GM18909 (cell line): ENCODE data around the gene SLC26A8.

ENCODE experiments used
- ATAC-seq: cut with Tn5 transposase; IDR thresholded peaks from one replicate; pipeline ENCODE4 v1.9.1; 2021; ENCODE audit warnings: mild to moderate bottlenecking; ENCODE audit not compliant: unreplicated experiment, poor library complexity

The SLC26A8 gene, protein sequence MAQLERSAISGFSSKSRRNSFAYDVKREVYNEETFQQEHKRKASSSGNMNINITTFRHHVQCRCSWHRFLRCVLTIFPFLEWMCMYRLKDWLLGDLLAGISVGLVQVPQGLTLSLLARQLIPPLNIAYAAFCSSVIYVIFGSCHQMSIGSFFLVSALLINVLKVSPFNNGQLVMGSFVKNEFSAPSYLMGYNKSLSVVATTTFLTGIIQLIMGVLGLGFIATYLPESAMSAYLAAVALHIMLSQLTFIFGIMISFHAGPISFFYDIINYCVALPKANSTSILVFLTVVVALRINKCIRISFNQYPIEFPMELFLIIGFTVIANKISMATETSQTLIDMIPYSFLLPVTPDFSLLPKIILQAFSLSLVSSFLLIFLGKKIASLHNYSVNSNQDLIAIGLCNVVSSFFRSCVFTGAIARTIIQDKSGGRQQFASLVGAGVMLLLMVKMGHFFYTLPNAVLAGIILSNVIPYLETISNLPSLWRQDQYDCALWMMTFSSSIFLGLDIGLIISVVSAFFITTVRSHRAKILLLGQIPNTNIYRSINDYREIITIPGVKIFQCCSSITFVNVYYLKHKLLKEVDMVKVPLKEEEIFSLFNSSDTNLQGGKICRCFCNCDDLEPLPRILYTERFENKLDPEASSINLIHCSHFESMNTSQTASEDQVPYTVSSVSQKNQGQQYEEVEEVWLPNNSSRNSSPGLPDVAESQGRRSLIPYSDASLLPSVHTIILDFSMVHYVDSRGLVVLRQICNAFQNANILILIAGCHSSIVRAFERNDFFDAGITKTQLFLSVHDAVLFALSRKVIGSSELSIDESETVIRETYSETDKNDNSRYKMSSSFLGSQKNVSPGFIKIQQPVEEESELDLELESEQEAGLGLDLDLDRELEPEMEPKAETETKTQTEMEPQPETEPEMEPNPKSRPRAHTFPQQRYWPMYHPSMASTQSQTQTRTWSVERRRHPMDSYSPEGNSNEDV

DNA sequence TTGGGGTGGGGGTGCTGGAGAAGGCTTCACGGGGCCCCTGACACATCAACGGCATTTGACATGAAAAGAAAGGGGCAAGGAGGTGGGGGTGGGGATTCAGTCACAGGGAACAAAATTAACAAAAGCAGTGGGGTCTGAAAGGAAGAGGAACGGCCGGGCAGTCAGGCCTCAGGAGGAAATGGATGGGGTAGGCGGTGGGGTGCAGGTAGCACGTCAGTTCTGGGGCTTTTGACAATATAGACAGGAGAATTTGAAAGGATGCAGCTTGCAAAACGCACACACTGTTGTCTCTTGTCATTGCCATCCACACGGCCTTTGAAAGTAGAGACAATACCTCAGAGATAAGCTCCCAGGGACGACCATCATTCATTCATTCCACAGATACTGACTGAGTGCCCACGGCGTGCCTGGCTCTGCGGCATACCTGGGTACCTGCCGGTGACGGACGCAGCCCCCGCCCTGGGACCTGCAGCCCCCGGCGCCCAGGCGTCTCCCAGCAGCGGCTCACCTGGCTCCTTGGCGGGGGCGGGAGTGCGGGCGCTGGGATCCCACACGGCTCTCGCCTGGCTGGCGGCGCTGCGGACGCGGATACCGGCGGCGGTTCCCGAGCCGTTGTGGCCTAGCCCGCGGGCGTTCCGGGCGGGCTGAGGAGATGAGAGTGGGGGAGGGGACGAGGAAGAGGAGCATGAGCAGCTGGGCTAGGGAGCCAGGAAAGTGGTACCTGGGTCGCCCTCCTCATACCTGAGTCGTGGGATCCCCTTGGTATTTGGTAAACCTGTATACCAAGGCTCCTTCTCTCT, at the start of gene SLC26A8:
Gene SLC26A8 (minus strand): TSS at position 646 of the 800 bp plus-strand sequence. CDS start 4,934 bp downstream, outside the sequence.
- ATAC-seq: no peak

DNA sequence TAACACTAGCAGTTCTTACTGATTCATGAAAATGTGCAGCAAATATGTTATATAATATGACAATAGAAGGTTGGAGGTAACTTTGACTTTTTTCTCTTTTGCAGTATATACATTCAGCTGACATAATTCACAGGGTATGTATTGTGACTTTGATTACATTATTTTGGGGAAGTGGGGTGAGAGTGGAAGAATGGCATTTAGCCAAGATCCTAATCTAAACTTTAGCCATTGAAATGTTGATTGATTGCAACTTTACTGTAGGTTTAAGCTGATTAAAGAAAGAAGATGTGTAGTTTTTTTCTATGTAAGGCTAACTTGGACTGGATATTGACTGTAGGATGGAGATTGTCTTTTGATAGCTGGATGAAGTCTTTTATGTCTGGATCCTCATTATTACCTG, 49.1 kb upstream of the SLC26A8 start:
- no peak for ATAC-seq

DNA sequence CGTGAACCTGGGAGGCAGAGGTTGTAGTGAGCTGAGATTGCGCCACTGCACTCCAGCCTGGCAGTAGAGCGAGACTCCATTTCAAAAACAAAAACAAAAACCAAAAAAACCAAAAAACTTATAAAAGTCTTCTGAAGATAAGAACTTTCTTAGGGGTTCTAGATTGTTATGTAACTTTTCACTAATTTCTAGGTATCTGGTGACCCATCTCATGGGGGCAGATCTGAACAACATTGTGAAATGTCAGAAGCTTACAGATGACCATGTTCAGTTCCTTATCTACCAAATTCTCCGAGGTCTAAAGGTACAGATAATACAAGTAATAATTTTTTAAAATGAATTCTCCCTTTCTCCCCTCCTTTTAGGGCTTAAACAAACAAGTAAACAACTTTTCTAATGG, 48.2 kb upstream of the SLC26A8 start:
- no peak for ATAC-seq

DNA sequence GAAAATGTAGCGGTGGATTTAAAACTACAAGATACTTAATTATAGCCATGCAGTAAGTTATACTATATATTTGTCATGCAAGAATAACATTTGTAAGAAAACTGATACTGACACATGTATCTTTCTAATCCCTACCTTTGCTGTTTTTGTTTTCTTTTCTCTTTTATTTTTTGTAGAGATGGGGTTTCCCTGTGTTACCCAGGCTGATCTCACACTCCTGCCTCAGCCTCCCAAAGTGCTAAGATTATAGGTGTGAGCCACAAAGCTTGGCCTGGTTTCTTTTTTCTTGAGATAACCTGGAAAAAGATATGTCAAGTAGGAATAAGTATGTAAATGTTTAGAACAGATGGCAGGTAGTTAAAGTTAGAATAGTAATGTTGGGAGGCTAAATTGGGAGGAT, 47.3 kb upstream of the SLC26A8 start:
- no peak for ATAC-seq

DNA sequence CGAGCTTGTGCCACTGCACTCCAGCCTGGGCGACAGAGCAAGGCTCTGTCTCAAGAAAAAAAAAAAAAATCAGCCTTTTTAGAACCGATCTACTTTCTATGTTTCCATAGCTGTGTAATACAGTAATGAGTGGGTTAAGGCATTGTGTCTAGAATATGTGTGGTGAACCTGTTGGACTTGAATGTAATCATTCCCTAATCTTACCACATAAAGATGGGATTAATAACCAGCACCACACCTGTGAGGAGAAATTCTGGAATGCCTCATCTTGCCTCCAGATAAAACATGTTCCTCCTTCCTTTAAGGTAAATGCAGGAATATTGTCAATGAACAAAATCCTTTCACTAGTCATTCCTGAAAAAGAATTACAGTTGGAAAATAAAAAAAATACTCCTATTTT, 46.8 kb upstream of the SLC26A8 start:
- no peak for ATAC-seq

DNA sequence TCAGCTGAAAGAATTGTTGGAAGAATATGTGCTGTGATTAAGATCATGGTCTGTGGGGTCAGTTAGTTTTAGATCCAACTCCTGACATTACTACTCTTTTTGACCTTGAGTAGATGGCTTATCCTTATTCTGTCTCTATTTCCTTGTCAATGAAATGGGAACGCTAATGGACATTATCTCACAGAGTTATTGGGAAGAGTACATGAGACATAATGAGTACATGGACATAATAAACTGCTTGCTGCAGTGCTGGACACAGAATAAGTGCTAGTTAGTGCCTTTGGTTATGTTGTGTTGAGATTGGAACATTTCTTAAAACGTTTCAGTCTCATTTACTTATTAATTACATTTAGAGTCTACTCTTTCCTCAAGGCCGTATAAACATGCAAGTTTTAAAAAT, 45.8 kb upstream of the SLC26A8 start:
- no peak for ATAC-seq

DNA sequence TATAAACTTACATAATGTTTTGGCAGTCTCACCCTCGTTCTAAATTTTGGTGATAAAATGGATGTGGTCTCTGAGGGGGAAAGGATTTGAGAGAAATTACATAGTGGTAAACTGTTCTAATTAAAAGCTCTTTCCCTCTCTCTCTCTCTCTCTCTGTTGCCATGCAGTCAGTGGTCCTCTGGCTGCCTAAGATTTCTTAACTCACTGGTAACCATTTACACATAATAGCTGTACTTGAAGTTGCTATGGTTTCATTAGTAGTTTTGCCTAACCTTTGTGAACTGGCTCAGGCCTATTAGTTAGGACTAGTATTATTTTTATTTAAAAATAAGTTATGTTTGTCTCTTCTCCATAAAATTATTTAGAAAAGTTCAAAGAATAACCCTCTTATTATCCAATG, 45.1 kb upstream of the SLC26A8 start:
- ATAC-seq: no peak

DNA sequence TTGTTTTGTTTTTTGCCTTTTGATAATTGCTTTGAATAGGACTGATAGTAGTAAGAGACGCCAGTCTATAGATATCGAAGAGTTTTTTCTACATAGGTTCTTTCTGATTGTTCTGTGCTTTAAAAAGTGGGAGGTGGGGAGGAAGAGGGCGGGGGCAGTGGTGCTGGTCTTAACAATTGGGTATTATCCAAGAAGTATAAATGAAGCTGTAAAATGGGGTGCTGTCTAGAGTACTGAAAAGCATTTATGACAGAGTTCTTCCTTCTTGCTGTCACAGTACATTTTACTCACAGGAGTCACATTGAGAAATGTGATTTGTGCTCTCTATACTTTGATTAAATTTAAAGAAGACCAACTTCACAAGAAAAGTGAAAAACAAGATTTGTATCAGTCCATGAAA, 44.1 kb upstream of the SLC26A8 start:
- no peak for ATAC-seq

DNA sequence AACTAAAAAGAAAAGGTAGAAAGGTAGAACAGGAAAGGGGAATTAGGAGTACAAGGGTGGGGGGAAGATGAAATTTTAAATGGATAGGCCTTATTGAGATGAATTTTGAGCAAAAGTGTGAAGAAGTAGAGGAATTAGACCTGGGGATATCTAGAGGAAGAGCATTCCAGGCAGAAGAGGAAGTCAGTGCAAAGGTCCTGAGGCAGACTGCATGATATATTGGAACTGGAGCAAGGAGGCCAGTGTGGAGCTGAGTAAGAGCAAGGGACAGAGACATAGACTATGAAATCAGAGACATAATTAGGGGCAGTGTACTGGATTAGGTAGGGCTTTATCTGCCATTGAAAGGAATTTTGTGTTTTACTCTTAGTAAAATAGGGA, 43.6 kb upstream of the SLC26A8 start:
- ATAC-seq: no peak

DNA sequence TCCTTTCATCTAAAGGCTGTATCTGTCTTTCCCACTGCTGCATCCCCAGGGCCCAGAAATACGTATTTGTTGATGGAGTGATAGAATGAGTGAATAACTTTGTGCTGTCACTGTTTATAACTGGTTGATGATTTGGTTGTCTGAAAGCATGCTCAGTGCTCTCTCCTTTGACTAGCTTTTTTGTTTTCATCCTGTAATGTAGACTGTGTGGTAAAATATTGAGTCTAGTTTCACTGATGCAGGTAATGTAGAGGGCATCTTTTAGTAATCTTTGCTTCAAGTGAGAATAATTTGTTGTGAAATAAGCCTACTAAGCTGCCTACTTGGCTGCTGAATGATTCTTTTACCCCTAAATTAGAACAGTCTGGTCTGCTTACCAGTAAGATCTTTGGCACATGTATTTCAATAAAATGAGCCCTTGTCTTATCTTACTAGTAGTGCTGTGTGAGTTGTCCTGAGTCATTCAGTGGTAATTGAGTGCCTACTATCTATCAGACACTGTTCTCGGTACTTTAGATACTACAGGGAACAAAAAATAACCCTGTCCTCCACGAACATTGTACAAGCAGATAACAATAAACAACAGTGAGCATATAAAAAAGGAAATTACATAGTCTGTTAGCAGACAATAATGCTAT, 43.1 kb upstream of the SLC26A8 start:
- no peak for ATAC-seq

DNA sequence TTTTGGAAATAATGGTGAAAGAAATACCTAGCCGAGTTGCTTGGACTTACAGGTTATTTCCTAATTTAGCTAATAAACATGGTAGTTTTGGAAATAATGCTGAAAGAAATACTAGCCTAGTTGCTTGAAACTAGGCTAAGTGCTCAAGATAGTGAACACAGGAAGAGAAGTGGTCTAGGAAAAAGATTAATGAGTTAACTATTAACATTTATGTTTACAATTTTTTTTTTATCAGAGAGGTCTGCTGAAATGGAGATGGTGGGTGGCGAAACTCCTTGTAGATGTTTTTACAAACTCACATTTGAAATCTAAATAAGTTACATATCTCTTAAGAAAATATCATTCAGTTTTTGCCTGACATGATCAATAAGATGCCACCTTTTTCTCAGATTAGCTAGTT, 42.4 kb upstream of the SLC26A8 start:
- ATAC-seq: no peak

DNA sequence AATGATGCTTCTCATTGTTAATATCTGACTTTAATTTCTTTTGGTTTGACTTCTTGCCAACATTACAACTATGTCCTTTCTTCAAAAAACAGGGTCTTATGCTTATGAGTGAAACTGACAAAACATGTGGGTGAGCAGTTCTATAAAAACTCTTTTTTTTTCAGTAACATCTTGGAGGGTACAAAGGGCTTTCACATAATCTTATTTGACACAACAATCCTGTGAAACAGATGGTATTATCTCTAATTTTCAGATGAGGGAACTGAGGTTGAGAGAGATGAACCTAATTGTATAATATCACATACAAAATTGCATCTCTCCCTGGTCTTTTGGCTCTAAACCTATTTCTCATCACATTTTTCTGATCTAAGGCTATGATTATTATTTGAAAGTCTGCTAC, 41.5 kb upstream of the SLC26A8 start:
- no peak for ATAC-seq

DNA sequence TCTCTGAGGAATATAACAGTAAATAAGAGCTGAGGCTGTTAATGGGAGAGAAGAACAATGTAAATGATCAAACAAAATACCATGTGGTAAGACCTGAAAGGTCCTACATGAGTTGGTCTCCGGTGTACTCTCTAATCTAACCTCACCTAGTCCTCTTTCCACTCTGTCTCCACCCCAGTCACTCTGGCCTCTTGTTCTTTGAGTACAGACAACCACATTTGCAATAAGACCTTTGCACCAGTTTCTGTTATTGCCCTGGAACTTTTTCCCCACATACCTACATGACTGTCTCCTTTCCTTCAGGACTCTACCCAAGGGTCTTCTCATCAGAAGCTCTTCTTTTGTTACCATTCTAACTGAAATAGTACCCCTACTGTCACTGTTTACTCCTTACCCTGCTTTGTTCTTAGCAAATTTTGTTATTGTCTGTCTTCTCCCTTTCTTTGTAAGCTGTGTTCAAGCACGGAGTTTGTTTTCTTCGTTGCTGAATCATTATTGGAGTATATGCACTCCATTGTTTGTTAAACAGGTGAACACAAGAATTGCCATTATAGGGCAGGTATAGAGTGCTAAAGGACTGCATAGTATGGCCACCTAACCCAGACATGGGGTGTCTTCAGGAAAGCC, 40.4 kb upstream of the SLC26A8 start:
- no peak for ATAC-seq

DNA sequence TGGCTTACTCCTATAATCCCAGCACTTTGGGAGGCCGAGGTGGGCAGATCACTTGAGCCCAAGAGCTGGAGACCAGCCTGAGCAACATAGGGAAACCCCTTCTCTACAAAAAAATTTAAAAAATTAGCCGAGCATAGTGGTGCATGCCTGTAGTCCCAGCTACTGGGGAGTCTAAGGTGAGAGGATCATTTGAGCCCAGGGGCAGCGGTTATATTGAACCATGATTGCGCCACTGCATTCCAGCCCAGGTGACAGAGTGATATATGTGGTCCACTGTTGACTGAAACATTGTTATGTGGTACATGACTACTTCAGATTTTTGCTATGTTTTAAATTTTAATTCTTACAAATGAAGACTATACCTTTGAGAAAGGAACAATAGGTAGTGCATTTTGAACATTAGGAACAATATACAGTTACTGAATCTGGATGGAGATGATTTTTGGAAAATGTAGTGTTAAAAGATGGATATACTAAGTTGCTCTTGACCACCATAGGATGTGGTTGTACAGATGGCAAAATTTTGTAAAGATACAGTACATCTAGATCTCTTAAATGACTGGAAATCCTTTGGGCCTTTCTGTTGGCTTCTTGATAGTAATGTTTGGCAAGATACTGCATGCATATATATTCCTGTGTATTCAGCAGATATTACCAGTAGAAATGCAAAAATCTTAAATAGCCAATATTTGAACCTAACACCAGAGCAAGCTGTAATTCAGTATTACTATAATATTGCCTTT, 39.0 kb upstream of the SLC26A8 start:
- no peak for ATAC-seq

DNA sequence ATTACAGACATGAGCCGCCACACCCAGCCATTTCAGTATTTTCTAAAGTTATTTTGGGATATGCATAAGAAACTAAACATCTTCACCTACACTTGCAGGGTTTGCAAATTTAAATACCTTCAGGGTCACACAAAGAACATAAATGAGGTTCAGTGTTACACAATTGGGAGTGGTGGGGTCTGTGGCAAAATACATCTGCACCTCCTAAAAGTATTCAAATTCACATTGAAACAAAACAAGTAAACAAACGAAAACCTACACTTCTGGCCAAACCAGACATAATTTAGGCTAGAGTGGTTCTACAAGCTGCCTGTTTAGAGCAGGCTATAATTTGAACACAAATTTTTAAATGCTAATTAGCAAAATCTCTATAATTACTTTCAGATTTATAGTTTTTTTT, 37.8 kb upstream of the SLC26A8 start:
- no peak for ATAC-seq

DNA sequence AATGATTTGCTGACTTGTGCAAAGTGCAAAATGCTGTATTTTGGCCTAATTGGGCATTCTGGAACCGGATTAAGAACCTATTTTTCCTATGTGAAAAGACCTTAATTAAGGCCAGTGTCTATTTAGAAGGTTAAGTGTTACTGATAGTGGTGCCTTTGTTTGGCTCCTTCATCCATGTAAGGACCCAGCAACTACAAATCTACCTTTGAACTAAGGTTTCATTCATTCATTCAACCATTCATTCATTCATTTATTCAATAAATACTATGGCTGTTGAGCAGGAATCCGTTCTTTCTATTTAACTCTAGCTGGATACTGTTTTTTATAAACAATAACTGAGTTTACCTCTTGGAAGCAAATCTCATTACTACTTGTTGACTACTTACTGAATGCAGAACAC, 36.8 kb upstream of the SLC26A8 start:
- ATAC-seq: no peak

DNA sequence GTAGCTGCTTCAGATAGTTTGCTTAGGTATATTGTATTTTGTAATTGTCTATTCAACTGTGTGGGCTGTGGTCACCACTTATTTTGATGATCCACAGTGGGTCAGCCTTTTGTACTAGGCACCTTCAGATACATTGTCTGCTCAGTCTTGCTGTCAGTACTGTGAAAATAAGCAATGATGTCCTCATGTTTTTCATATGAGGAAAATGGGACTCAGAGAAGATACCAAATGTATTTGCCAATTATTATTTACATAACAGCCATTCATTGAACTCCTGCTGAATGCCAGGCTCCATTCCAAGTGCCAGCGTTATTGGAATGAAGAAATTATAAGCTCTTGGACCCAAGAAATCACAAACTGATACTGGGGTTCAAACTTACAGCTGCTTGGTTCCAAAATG, 31.7 kb upstream of the SLC26A8 start:
- no peak for ATAC-seq

DNA sequence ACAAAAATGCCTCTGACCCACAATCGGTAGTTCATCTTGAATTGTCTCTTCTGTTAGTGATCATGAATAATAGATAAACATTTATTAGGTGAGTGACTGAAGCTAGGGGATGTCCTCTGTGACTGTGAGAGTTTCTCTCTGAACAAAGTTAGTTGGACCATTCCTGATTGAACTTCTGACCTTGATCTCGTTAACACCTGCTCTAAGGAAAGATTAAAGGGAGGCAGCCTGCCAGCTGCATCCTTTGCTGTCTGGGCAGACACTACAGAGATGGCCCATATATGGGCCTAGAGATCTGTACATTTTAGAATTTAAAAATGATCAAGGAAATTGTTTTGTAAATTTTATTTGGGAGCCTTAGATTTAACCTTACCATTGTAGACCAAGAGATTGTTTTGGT, 30.5 kb upstream of the SLC26A8 start:
- no peak for ATAC-seq

DNA sequence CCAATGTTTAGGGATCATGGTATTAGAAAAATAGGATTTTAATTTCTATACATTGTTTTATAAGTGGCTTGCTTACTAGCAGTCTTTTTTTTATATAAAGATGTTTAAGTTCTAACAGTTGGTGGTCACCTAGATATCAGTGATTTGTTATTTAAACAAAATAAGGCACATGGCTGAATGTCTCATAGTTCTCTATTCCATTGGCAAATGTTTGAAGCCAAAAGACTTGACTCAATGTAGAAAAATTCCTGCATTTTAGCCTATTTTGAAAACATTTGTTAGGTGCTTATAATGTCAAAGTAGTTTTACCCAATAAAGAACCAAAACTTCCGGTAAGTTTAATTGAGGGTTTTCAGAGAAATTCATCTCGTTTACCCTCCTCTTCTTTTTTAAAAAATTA, 30.0 kb upstream of the SLC26A8 start:
- no peak for ATAC-seq
